SU-DHL-6 (cell line): ENCODE results near the gene RANBP9.

ENCODE experiments used
- H2AFZ ChIP-seq: fragments of 200-600 bp; sonication (generic); 2 replicates; pipeline ENCODE4 v1.6.1; 2014; ENCODE audit warnings: low read depth, mild to moderate bottlenecking, moderate library complexity, mixed read lengths, antibody characterized with exemption, low read length; ENCODE audit not compliant: severe bottlenecking
- H3F3A ChIP-seq: fragments of 200-600 bp; shearing (Covaris generic); 2 replicates; pipeline ENCODE4 v1.6.0; 2016; ENCODE audit warnings: antibody characterized with exemption, mild to moderate bottlenecking; ENCODE audit not compliant: insufficient read depth
- H3K27ac ChIP-seq: fragments of 200-600 bp; sonication (generic); 2 replicates; pipeline ENCODE4 v1.5.1; 2016; ENCODE audit warnings: low read depth, mild to moderate bottlenecking, low read length, moderate library complexity, mixed read lengths
- H3K27me3 ChIP-seq: fragments of 200-600 bp; sonication (generic), shearing (Covaris generic); 2 replicates; pipeline ENCODE4 v1.6.0; 2014; ENCODE audit warnings: mild to moderate bottlenecking, low read length
- H3K36me3 ChIP-seq: fragments of 200-600 bp; sonication (generic); 2 replicates; pipeline ENCODE4 v1.6.1; 2014; ENCODE audit warnings: mild to moderate bottlenecking, low read length, mixed read lengths
- H3K4me2 ChIP-seq: fragments of 300-600, 200-600 bp; shearing (Covaris generic), sonication (generic); 2 replicates; pipeline ENCODE4 v1.6.0; 2014; ENCODE audit warnings: low read length, low read depth, mild to moderate bottlenecking; ENCODE audit not compliant: poor library complexity, severe bottlenecking
- H3K4me3 ChIP-seq: fragments of 200-600 bp; sonication (generic); 2 replicates; pipeline ENCODE4 v1.5.1; 2014; ENCODE audit warnings: antibody characterized with exemption, low read length, mild to moderate bottlenecking, mixed read lengths; ENCODE audit not compliant: insufficient read depth, poor library complexity, severe bottlenecking
- H3K79me2 ChIP-seq: fragments of 200-600 bp; sonication (generic); 2 replicates; pipeline ENCODE4 v1.6.1; 2014; ENCODE audit warnings: mild to moderate bottlenecking, low read length, moderate library complexity; ENCODE audit not compliant: insufficient read depth
- H3K9ac ChIP-seq: fragments of 200-600 bp; sonication (generic); 2 replicates; pipeline ENCODE4 v1.7.0; 2014; ENCODE audit warnings: mild to moderate bottlenecking, low read length
- H3K9me2 ChIP-seq: fragments of 200-600 bp; sonication (generic); replicated peaks from 2 replicates; pipeline ENCODE4 v1.6.1; 2014; ENCODE audit warnings: low read length; ENCODE audit not compliant: insufficient read depth
- H3K9me3 ChIP-seq: fragments of 200-600 bp; sonication (generic); 2 replicates; pipeline ENCODE4 v1.6.1; 2014; ENCODE audit warnings: low read length, mixed read lengths; ENCODE audit not compliant: insufficient read depth
- H4K20me1 ChIP-seq: fragments of 200-600 bp; sonication (generic); 2 replicates; pipeline ENCODE4 v1.6.1; 2014; ENCODE audit warnings: low read depth, mild to moderate bottlenecking, antibody characterized with exemption, low read length, moderate library complexity, mixed read lengths
- EZH2phosphoT487 ChIP-seq: fragments of 200-600 bp; sonication (generic), shearing (Covaris generic); conservative IDR thresholded peaks from 2 replicates; pipeline ENCODE4 v1.6.1; 2018; ENCODE audit warnings: mild to moderate bottlenecking, antibody characterized with exemption, low read length, moderate library complexity, mixed read lengths
- TF ChIP-seq, protein P1 (sequence below): fragments of 200-600 bp; sonication (generic); IDR thresholded peaks from one replicate; pipeline ENCODE4 v1.5.1; 2017; ENCODE audit warnings: antibody characterized with exemption, mild to moderate bottlenecking, low read length, moderate library complexity; ENCODE audit not compliant: insufficient read depth, poor library complexity, severe bottlenecking

Gene RANBP9

GRCh38 chr6:13643125-13643524 is 68.5 kb downstream of the RANBP9 start:
- no peaks in the 10 kb centered on the region for H3K9me2 ChIP-seq
- no peaks in the 10 kb centered on the region for H4K20me1 ChIP-seq
- H3K9me3 ChIP-seq, result no peaks in the 10 kb centered on the region
- H3K27me3 ChIP-seq, result no peaks in the 10 kb centered on the region
- no peak for TF ChIP-seq EZH2phosphoT487
- TF ChIP-seq, protein P1, sequence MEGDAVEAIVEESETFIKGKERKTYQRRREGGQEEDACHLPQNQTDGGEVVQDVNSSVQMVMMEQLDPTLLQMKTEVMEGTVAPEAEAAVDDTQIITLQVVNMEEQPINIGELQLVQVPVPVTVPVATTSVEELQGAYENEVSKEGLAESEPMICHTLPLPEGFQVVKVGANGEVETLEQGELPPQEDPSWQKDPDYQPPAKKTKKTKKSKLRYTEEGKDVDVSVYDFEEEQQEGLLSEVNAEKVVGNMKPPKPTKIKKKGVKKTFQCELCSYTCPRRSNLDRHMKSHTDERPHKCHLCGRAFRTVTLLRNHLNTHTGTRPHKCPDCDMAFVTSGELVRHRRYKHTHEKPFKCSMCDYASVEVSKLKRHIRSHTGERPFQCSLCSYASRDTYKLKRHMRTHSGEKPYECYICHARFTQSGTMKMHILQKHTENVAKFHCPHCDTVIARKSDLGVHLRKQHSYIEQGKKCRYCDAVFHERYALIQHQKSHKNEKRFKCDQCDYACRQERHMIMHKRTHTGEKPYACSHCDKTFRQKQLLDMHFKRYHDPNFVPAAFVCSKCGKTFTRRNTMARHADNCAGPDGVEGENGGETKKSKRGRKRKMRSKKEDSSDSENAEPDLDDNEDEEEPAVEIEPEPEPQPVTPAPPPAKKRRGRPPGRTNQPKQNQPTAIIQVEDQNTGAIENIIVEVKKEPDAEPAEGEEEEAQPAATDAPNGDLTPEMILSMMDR, result no peak
- H3K4me2 ChIP-seq, result no peak overlapping the region
- H3K79me2 ChIP-seq, result no peaks in the 10 kb centered on the region
- H3K4me3 ChIP-seq, result no peak overlapping the region
- peaks cover 60% of the 10 kb centered on the region; the same call in 1 of the 2 replicates for H3K36me3 ChIP-seq
- H3K9ac ChIP-seq, result no peak overlapping the region
- no peak overlapping the region for H2AFZ ChIP-seq
- H3K27ac ChIP-seq, result no peak overlapping the region
- peaks cover 14% of the 10 kb centered on the region for H3F3A ChIP-seq

DNA sequence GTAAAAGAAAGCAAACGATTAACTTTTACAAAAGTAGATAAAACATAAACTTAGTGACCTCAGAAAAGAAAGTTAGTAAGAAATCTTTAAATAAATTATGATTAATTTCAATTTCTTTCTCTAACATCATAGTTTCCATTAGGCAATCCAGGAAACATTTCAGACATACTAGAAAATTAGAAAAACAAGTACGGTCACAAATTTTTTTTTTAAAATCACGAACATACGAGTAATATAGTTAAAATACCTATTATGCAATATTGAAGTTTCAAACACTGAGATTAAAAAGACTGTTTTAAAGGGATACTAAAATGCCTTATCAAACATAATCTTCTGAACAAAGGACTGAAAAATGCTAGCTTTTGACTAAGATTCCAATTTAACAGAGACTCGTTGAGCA is 70.3 kb downstream of the RANBP9 start:
- TF ChIP-seq, protein P1, result no peak
- no peak for TF ChIP-seq EZH2phosphoT487
- Histone ChIP-seq H3F3A (no peaks in the 10 kb centered on the region; the same call in 1 of the 2 replicates), H3K9ac (no peak overlapping the region), H2AFZ (no peak overlapping the region), H3K9me2 (no peaks in the 10 kb centered on the region), H3K27ac (no peak overlapping the region), H4K20me1 (no peaks in the 10 kb centered on the region), H3K36me3 (peaks cover 69% of the 10 kb centered on the region; the same call in 1 of the 2 replicates), H3K9me3 (no peaks in the 10 kb centered on the region), H3K4me2 (no peak overlapping the region), H3K27me3 (no peaks in the 10 kb centered on the region), H3K4me3 (no peak overlapping the region), H3K79me2 (no peaks in the 10 kb centered on the region)

DNA sequence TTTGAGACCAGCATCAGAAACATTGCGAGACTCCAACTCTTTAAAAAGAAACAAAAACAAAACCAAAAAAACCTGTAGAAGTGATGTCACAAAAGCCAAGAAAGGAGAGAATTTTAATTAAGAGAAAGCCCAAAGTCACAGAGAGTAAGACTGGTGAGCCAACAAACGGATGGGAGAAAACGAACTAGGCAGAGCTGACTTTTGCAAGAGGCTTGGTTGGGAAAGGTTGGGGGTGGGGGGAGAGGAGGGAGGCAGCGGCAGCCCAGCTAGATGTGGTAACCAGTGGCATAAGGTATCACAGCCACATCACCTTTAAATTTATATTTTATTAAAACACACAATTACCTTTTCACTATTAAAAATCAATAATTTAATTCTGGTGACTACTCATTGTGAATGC is 73.0 kb downstream of the RANBP9 start:
- H3K4me3 ChIP-seq, result no peak overlapping the region
- no peak overlapping the region for H3K27ac ChIP-seq
- no peak for TF ChIP-seq EZH2phosphoT487
- no peaks in the 10 kb centered on the region for H3K9me3 ChIP-seq
- no peak overlapping the region for H3K4me2 ChIP-seq
- H3K27me3 ChIP-seq, result no peaks in the 10 kb centered on the region
- H2AFZ ChIP-seq, result no peak overlapping the region
- H3F3A ChIP-seq, result no peaks in the 10 kb centered on the region; the same call in 1 of the 2 replicates
- peaks cover 68% of the 10 kb centered on the region; the same call in 1 of the 2 replicates for H3K36me3 ChIP-seq
- H3K9me2 ChIP-seq, result no peaks in the 10 kb centered on the region
- no peaks in the 10 kb centered on the region for H3K79me2 ChIP-seq
- H4K20me1 ChIP-seq, result no peaks in the 10 kb centered on the region
- no peak overlapping the region for H3K9ac ChIP-seq

DNA sequence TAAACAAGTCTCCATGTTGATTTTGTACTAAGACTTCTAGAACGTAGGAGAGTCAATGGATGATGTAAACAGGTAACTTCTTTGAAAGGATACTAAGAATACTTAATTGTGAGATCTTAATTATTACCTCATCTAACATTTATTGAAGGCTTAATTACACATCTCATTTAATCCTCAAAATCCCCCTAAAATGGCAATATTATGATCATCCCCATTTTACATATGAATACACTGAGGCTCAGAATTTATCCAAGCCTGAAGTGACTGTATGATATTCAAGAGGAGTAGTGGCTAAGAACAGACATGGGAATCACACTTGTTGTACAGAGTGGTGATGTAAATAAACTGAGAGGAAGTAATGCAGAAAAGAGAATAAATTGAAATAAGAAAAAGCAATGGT is 73.6 kb downstream of the RANBP9 start:
- H3K27me3 ChIP-seq, result no peaks in the 10 kb centered on the region
- no peak for TF ChIP-seq EZH2phosphoT487
- no peaks in the 10 kb centered on the region; the same call in 1 of the 2 replicates for H3F3A ChIP-seq
- H2AFZ ChIP-seq, result no peak overlapping the region
- H3K9ac ChIP-seq, result no peak overlapping the region
- H3K79me2 ChIP-seq, result no peaks in the 10 kb centered on the region
- no peaks in the 10 kb centered on the region for H4K20me1 ChIP-seq
- no peak overlapping the region for H3K4me2 ChIP-seq
- no peak overlapping the region for H3K27ac ChIP-seq
- H3K36me3 ChIP-seq, result peaks cover 69% of the 10 kb centered on the region; the same call in 1 of the 2 replicates
- no peaks in the 10 kb centered on the region for H3K9me2 ChIP-seq
- H3K9me3 ChIP-seq, result no peaks in the 10 kb centered on the region
- no peak overlapping the region for H3K4me3 ChIP-seq
